Neutrophil (primary cell): Measurements from ENCODE around the gene PLEKHA4.
"Not testable (repeated sequence)": the region's sequence is repeated elsewhere in the genome, so short reads cannot be mapped to it uniquely, and the experiment has no call there.

Experiments
- H3K27ac ChIP-seq: fragments of 200-600 bp; sonication (generic); 2 replicates; pipeline ENCODE4 v1.5.1; 2016; ENCODE audit warnings: mild to moderate bottlenecking, moderate library complexity
- H3K27me3 ChIP-seq: fragments of 200-600 bp; sonication (generic); 2 replicates; pipeline ENCODE4 v1.6.0; 2016; ENCODE audit warnings: mild to moderate bottlenecking
- H3K36me3 ChIP-seq: fragments of 200-600 bp; sonication (generic); 2 replicates; pipeline ENCODE4 v1.5.1; 2017
- H3K4me1 ChIP-seq, 2 experiments: fragments of 200-600 bp in 1 of 2; sonication (generic) in 1 of 2; 1 replicate in 1 of 2; 2 replicates in 1 of 2; pipeline versions ENCODE4 v1.5.1 to v1.6.1; 2013 to 2016; ENCODE audit warnings: low read depth in 1 of 2, low read length in 1 of 2, mild to moderate bottlenecking in 1 of 2, moderate library complexity in 1 of 2; ENCODE audit not compliant: control insufficient read depth in 1 of 2, insufficient read depth in 1 of 2
- H3K4me3 ChIP-seq, 2 experiments: fragments of 200-600 bp in 1 of 2; sonication (generic) in 1 of 2; 1 replicate in 1 of 2; 2 replicates in 1 of 2; pipeline ENCODE4 v1.5.1; 2013 to 2016; ENCODE audit warnings: low read depth in 1 of 2, low read length in 1 of 2, mild to moderate bottlenecking in 1 of 2, moderate library complexity in 1 of 2
- H3K9me3 ChIP-seq: fragments of 200-600 bp; sonication (generic); 2 replicates; pipeline ENCODE4 v1.5.1; 2016
- TF ChIP-seq, protein P1 (sequence below): fragments of 200-600 bp; sonication (generic); IDR thresholded peaks from 2 replicates; pipeline ENCODE4 v1.5.1; 2016; ENCODE audit warnings: antibody characterized with exemption

PLEKHA4 gene

DNA sequence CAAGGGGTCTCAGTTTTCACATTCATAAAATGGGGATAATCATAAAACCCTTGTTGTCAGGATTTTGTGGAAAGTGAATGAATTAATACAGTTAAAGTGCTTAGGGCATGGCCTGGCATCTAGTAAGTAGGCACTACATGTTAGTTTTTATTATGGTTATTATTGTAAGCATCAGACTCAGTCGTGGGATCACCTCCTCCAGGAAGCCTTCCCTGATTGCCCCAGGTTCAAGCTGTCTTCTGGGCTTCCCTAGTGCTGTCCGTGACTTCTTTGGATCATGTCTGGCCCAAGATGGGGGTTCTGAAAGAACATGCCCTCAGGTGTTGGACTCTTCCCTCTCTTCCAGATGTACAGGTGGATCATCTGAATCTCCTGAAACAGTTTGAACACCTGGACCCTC lies 42.4 kb upstream of the PLEKHA4 start:
- H3K9me3 ChIP-seq, result no peaks in the 10 kb centered on the region
- TF ChIP-seq, protein P1, sequence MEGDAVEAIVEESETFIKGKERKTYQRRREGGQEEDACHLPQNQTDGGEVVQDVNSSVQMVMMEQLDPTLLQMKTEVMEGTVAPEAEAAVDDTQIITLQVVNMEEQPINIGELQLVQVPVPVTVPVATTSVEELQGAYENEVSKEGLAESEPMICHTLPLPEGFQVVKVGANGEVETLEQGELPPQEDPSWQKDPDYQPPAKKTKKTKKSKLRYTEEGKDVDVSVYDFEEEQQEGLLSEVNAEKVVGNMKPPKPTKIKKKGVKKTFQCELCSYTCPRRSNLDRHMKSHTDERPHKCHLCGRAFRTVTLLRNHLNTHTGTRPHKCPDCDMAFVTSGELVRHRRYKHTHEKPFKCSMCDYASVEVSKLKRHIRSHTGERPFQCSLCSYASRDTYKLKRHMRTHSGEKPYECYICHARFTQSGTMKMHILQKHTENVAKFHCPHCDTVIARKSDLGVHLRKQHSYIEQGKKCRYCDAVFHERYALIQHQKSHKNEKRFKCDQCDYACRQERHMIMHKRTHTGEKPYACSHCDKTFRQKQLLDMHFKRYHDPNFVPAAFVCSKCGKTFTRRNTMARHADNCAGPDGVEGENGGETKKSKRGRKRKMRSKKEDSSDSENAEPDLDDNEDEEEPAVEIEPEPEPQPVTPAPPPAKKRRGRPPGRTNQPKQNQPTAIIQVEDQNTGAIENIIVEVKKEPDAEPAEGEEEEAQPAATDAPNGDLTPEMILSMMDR, result no peak
- no peaks in the 10 kb centered on the region for H3K27me3 ChIP-seq
- H3K36me3 ChIP-seq, result peaks cover 97% of the 10 kb centered on the region
- H3K4me3 ChIP-seq, result no peak overlapping the region
- no peaks in the 10 kb centered on the region for H3K4me1 ChIP-seq
- no peak overlapping the region for H3K27ac ChIP-seq

DNA sequence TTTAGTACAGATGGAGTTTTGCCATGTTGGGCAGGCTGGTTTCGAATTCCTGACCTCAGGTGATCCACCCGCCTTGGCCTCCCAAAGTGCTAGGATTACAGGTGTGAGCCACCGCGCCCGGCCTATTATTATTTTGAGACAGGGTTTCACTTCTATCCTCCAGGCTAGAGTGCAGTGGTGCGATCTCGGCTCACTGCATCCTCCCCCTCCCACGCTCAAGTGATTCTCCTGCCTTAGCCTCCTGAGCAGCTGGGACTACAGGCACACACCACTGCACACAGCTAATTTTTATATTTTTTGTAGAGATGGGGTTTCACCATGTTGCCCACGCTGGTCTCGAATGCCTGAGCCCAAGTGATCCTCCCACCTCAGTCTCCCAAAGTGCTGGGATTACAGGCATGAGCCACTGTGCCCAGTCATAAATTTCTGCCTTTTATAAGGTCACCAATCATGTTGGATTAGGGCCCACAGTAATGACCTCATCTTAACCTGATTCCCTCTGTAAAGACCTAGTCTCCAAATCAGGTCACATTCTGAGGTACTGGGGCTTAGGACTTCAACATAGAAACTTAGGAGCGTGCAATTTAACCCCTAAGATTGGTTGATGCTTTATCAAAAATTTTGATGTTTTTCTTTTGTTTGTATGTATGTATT lies 41.1 kb upstream of the PLEKHA4 start:
- H3K36me3 ChIP-seq, result peaks cover 97% of the 10 kb centered on the region
- not testable (repeated sequence) for H3K9me3 ChIP-seq, H3K4me3 ChIP-seq, H3K27me3 ChIP-seq, H3K4me1 ChIP-seq, H3K27ac ChIP-seq

DNA sequence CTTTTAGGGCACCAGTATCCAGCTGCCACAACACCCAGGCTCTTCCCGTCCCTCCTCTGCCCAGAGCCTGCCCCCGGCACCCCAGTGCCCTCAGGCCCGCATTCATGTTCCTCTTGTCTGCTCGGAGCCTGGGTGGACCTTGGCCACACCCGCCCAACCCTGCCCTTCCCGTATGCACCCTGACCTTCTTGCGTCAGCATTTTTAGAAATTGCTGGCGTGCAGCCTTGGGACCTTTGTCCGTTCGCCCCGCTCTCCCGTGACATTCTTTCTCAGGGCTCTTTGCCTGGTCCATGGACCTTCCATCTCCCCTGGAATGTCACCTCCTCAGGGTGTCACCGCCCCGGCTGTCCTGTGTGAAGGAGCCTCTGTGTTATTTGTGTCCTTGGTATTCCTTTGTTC lies 39.3 kb upstream of the PLEKHA4 start:
- no peaks in the 10 kb centered on the region for H3K4me1 ChIP-seq
- no peak overlapping the region for H3K27ac ChIP-seq
- H3K27me3 ChIP-seq, result no peaks in the 10 kb centered on the region
- H3K4me3 ChIP-seq, result no peak overlapping the region
- TF ChIP-seq, protein P1, result no peak
- H3K36me3 ChIP-seq, result peaks cover 85% of the 10 kb centered on the region
- H3K9me3 ChIP-seq, result no peaks in the 10 kb centered on the region

DNA sequence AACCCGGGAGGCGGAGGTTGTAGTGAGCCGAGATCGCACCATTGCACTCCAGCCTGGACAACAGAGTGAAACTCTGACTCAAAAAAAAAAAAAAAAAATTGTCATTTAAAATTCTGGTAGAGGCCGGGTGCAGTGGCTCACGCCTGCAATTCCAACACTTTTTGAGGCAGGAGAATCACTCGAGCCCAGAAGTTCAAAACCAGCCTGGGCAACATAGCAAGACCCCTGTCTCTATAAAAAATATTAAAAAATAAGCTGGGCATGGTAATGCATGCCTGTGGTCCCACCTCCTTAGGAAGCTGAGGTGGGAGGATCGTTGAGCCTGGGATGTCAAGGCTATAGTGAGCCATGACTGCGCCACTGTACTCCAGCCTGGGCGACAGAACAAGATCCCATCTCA lies 37.9 kb upstream of the PLEKHA4 start:
- H3K27ac ChIP-seq, result no peak overlapping the region
- no peaks in the 10 kb centered on the region for H3K27me3 ChIP-seq
- TF ChIP-seq, protein P1, result no peak
- no peaks in the 10 kb centered on the region for H3K9me3 ChIP-seq
- no peak overlapping the region for H3K4me3 ChIP-seq
- H3K36me3 ChIP-seq, result peaks cover 71% of the 10 kb centered on the region
- peaks cover 7 to 11% of the 10 kb centered on the region in 2 experiments for H3K4me1 ChIP-seq

DNA sequence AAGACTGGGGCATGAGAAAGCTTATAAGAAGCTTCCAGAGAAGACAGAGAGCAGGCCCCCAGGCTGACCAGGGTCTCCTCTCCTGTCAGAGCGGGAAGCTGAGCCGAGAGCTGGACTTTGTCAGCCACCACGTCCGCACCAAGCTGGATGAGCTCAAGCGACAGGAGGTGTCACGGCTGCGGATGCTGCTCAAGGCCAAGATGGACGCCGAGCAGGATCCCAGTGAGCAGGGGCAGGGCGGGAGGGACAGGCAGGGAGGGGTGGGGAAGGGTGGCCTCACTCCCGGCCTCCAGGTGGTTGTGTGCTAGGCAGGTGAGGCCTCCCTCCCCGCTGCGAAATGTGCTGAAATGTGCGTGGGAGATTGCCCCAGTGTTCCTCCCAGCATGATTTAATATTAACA lies 37.2 kb upstream of the PLEKHA4 start:
- TF ChIP-seq, protein P1, result no peak
- peaks cover 65% of the 10 kb centered on the region for H3K36me3 ChIP-seq

DNA sequence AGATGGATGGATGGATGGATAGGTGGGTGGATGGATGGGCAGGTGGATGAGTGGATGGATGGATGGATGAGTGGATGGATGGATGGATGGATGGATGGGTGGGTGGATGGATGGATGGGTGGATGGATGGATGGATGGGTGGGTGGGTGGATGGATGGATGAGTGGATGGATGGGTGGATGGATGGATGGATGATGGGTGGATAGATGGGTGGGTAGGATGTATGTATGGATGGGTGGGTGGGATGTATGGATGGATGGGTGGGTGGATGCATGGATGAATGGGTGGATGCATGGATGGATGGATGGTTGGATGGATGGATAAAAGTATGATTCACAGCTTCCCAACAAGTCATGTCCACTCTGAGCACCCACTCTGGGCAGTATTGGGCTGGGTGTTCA lies 35.4 kb upstream of the PLEKHA4 start:
- H3K27me3 ChIP-seq, H3K9me3 ChIP-seq, H3K27ac ChIP-seq, H3K4me3 ChIP-seq: not testable (repeated sequence)
- Histone ChIP-seq H3K4me1 (peaks cover 18 to 30% of the 10 kb centered on the region in 2 experiments), H3K36me3 (peaks cover 48% of the 10 kb centered on the region)

More for the DNA sequence above, 37.2 kb upstream of the PLEKHA4 start:
- Histone ChIP-seq H3K27me3 (no peaks in the 10 kb centered on the region), H3K9me3 (no peaks in the 10 kb centered on the region), H3K4me3 (no peak overlapping the region), H3K27ac (no peak overlapping the region), H3K4me1 (peaks cover 14 to 17% of the 10 kb centered on the region in 2 experiments)

DNA sequence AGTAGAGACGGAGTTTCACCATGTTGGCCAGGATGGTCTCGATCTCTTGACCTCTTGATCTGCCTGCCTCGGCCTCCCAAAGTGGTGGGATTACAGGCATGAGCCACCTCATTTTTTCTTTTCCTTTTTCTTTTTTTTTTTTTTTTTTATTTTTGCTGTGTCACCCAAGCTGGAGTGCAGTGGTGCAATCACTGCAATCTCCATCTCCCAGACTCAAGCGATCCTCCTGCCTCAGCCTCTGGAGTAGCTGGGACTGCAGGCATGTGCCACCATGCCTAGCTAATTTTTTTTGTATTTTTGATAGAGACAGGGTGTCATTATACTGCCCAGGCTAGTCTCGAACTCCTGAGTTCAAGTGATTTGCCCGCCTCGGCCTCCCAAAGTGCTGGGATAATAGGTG lies 33.9 kb upstream of the PLEKHA4 start:
- Histone ChIP-seq H3K36me3 (peaks cover 33% of the 10 kb centered on the region), H3K4me1 (peaks cover 18 to 30% of the 10 kb centered on the region in 2 experiments)
- H3K27ac ChIP-seq, H3K27me3 ChIP-seq, H3K9me3 ChIP-seq, H3K4me3 ChIP-seq: not testable (repeated sequence)
